ENCODE results near the gene SEPTIN10.

SEPTIN10 gene

GRCh38 chr2:109523536-109524361 is 90.0 kb downstream of the SEPTIN10 start:
- Histone ChIP-seq H3K27me3 (replicated peaks; ENCODE audit: control insufficient read depth, insufficient read depth, low read length, poor library complexity, severe bottlenecking) (no peaks in the 10 kb centered on the region), H3K4me1 (ENCODE audit: control insufficient read depth, insufficient read depth, low read length, poor library complexity, severe bottlenecking) (no peaks in the 10 kb centered on the region), H3K4me3 (ENCODE audit: insufficient read depth, low read depth, low read length, poor library complexity, severe bottlenecking) (no peak overlapping the region), H3K27ac (ENCODE audit: insufficient read depth, low read length, poor library complexity, severe bottlenecking) (no peak overlapping the region), H3K36me3 (ENCODE audit: control insufficient read depth, insufficient read depth, low read length) (no peaks in the 10 kb centered on the region), H3K9me3 (ENCODE audit: control insufficient read depth, low read length) (no peaks in the 10 kb centered on the region)
- DNase-seq: no peak

- H3K4me3 ChIP-seq (ENCODE audit: insufficient read depth, low read depth, low read length, poor library complexity, severe bottlenecking): no peak overlapping the region
- no peak overlapping the region for H3K27ac ChIP-seq (ENCODE audit: insufficient read depth, low read length, poor library complexity, severe bottlenecking)
- H3K9me3 ChIP-seq (ENCODE audit: control insufficient read depth, low read length): no peaks in the 10 kb centered on the region
- H3K36me3 ChIP-seq (ENCODE audit: control insufficient read depth, insufficient read depth, low read length): no peaks in the 10 kb centered on the region
- H3K4me1 ChIP-seq (ENCODE audit: control insufficient read depth, insufficient read depth, low read length, poor library complexity, severe bottlenecking): no peaks in the 10 kb centered on the region
- no peaks in the 10 kb centered on the region for H3K27me3 ChIP-seq (replicated peaks; ENCODE audit: control insufficient read depth, insufficient read depth, low read length, poor library complexity, severe bottlenecking)
- no peak for DNase-seq
Observed at GRCh38 chr2:109523121-109523520, 90.6 kb downstream of the SEPTIN10 start.

GRCh38 chr2:109522063-109522374 is 91.7 kb downstream of the SEPTIN10 start:
- DNase-seq: no peak
- Histone ChIP-seq H3K36me3 (ENCODE audit: control insufficient read depth, insufficient read depth, low read length) (no peaks in the 10 kb centered on the region), H3K4me1 (ENCODE audit: control insufficient read depth, insufficient read depth, low read length, poor library complexity, severe bottlenecking) (no peaks in the 10 kb centered on the region), H3K4me3 (ENCODE audit: insufficient read depth, low read depth, low read length, poor library complexity, severe bottlenecking) (no peak overlapping the region), H3K27ac (ENCODE audit: insufficient read depth, low read length, poor library complexity, severe bottlenecking) (no peak overlapping the region), H3K9me3 (ENCODE audit: control insufficient read depth, low read length) (no peaks in the 10 kb centered on the region), H3K27me3 (replicated peaks; ENCODE audit: control insufficient read depth, insufficient read depth, low read length, poor library complexity, severe bottlenecking) (no peaks in the 10 kb centered on the region)

- Histone ChIP-seq H3K27ac (ENCODE audit: insufficient read depth, low read length, poor library complexity, severe bottlenecking) (no peak overlapping the region), H3K4me3 (ENCODE audit: insufficient read depth, low read depth, low read length, poor library complexity, severe bottlenecking) (no peak overlapping the region)
Observed at GRCh38 chr2:109521233-109522062, 92.3 kb downstream of the SEPTIN10 start.

GRCh38 chr2:109519513-109519912 is 94.3 kb downstream of the SEPTIN10 start:
- no peak overlapping the region for H3K27ac ChIP-seq (ENCODE audit: insufficient read depth, low read length, poor library complexity, severe bottlenecking)
- DNase-seq: no peak
- H3K9me3 ChIP-seq (ENCODE audit: control insufficient read depth, low read length): no peaks in the 10 kb centered on the region

More at GRCh38 chr2:109521233-109522062, 92.3 kb downstream of the SEPTIN10 start:
- Histone ChIP-seq H3K4me1 (ENCODE audit: control insufficient read depth, insufficient read depth, low read length, poor library complexity, severe bottlenecking) (no peaks in the 10 kb centered on the region), H3K9me3 (ENCODE audit: control insufficient read depth, low read length) (no peaks in the 10 kb centered on the region), H3K27me3 (replicated peaks; ENCODE audit: control insufficient read depth, insufficient read depth, low read length, poor library complexity, severe bottlenecking) (no peaks in the 10 kb centered on the region), H3K36me3 (ENCODE audit: control insufficient read depth, insufficient read depth, low read length) (no peaks in the 10 kb centered on the region)
- no peak for DNase-seq

GRCh38 chr2:109517118-109517889 is 96.5 kb downstream of the SEPTIN10 start:
- Histone ChIP-seq H3K27me3 (replicated peaks; ENCODE audit: control insufficient read depth, insufficient read depth, low read length, poor library complexity, severe bottlenecking) (no peaks in the 10 kb centered on the region), H3K4me3 (ENCODE audit: insufficient read depth, low read depth, low read length, poor library complexity, severe bottlenecking) (no peak overlapping the region), H3K27ac (ENCODE audit: insufficient read depth, low read length, poor library complexity, severe bottlenecking) (no peak overlapping the region), H3K36me3 (ENCODE audit: control insufficient read depth, insufficient read depth, low read length) (no peaks in the 10 kb centered on the region), H3K4me1 (ENCODE audit: control insufficient read depth, insufficient read depth, low read length, poor library complexity, severe bottlenecking) (no peaks in the 10 kb centered on the region), H3K9me3 (ENCODE audit: control insufficient read depth, low read length) (no peaks in the 10 kb centered on the region)
- no peak for DNase-seq

More at GRCh38 chr2:109519513-109519912, 94.3 kb downstream of the SEPTIN10 start:
- Histone ChIP-seq H3K27me3 (replicated peaks; ENCODE audit: control insufficient read depth, insufficient read depth, low read length, poor library complexity, severe bottlenecking) (no peaks in the 10 kb centered on the region), H3K36me3 (ENCODE audit: control insufficient read depth, insufficient read depth, low read length) (no peaks in the 10 kb centered on the region), H3K4me3 (ENCODE audit: insufficient read depth, low read depth, low read length, poor library complexity, severe bottlenecking) (no peak overlapping the region), H3K4me1 (ENCODE audit: control insufficient read depth, insufficient read depth, low read length, poor library complexity, severe bottlenecking) (no peaks in the 10 kb centered on the region)

GRCh38 chr2:109516445-109517117 is 97.2 kb downstream of the SEPTIN10 start:
- H3K4me3 ChIP-seq (ENCODE audit: insufficient read depth, low read depth, low read length, poor library complexity, severe bottlenecking): no peak overlapping the region
- H3K9me3 ChIP-seq (ENCODE audit: control insufficient read depth, low read length): no peaks in the 10 kb centered on the region
- no peaks in the 10 kb centered on the region for H3K4me1 ChIP-seq (ENCODE audit: control insufficient read depth, insufficient read depth, low read length, poor library complexity, severe bottlenecking)
- no peaks in the 10 kb centered on the region for H3K27me3 ChIP-seq (replicated peaks; ENCODE audit: control insufficient read depth, insufficient read depth, low read length, poor library complexity, severe bottlenecking)
- H3K27ac ChIP-seq (ENCODE audit: insufficient read depth, low read length, poor library complexity, severe bottlenecking): no peak overlapping the region
- no peak for DNase-seq
- H3K36me3 ChIP-seq (ENCODE audit: control insufficient read depth, insufficient read depth, low read length): no peaks in the 10 kb centered on the region

GRCh38 chr2:109514857-109515256 is 98.9 kb downstream of the SEPTIN10 start:
- DNase-seq: no peak
- Histone ChIP-seq H3K27ac (ENCODE audit: insufficient read depth, low read length, poor library complexity, severe bottlenecking) (no peak overlapping the region), H3K4me3 (ENCODE audit: insufficient read depth, low read depth, low read length, poor library complexity, severe bottlenecking) (no peak overlapping the region), H3K36me3 (ENCODE audit: control insufficient read depth, insufficient read depth, low read length) (no peaks in the 10 kb centered on the region), H3K27me3 (replicated peaks; ENCODE audit: control insufficient read depth, insufficient read depth, low read length, poor library complexity, severe bottlenecking) (no peaks in the 10 kb centered on the region), H3K9me3 (ENCODE audit: control insufficient read depth, low read length) (no peaks in the 10 kb centered on the region), H3K4me1 (ENCODE audit: control insufficient read depth, insufficient read depth, low read length, poor library complexity, severe bottlenecking) (no peaks in the 10 kb centered on the region)

GRCh38 chr2:109513749-109514588 is 99.8 kb downstream of the SEPTIN10 start:
- H3K9me3 ChIP-seq (ENCODE audit: control insufficient read depth, low read length): no peaks in the 10 kb centered on the region
- no peaks in the 10 kb centered on the region for H3K36me3 ChIP-seq (ENCODE audit: control insufficient read depth, insufficient read depth, low read length)
- no peaks in the 10 kb centered on the region for H3K4me1 ChIP-seq (ENCODE audit: control insufficient read depth, insufficient read depth, low read length, poor library complexity, severe bottlenecking)
- DNase-seq: no peak
- no peaks in the 10 kb centered on the region for H3K27me3 ChIP-seq (replicated peaks; ENCODE audit: control insufficient read depth, insufficient read depth, low read length, poor library complexity, severe bottlenecking)
- no peak overlapping the region for H3K27ac ChIP-seq (ENCODE audit: insufficient read depth, low read length, poor library complexity, severe bottlenecking)
- H3K4me3 ChIP-seq (ENCODE audit: insufficient read depth, low read depth, low read length, poor library complexity, severe bottlenecking): no peak overlapping the region

All from effector memory CD4-positive, alpha-beta T cell (primary cell).